OCI-LY7 (cell line): Measurements from ENCODE around the gene ADORA2A. TPM values are rescaled to one million over a fixed set of nuclear protein-coding genes. Genes with fewer than 3 reads are reported as not detected.

Experiments
- BruUV-seq: library from RNA; stranded (reverse); fragments of 400-500 nt; replicated peaks from 2 replicates; lab custom pipeline; 2021; lab: Mats Ljungman, UMichigan
- CTCF ChIA-PET: fragments of 300-600 bp; sonication (Branson Sonifier 250); formaldehyde crosslinking; loops from one replicate; lab custom pipeline; 2022; ENCODE audit warnings: antibody characterized with exemption; ENCODE audit not compliant: unreplicated experiment; lab: Charles Lee
- POLR2A ChIA-PET: fragments of 300-600 bp; sonication (Branson Sonifier 250); formaldehyde crosslinking; loops from one replicate; lab custom pipeline; 2022; ENCODE audit warnings: antibody characterized with exemption; lab: Charles Lee
- DNase-seq: peaks from one replicate; pipeline ENCODE4 v3.0.0-alpha.2; 2015; ENCODE audit warnings: low spot score
- H2AFZ ChIP-seq: fragments of 200-600 bp; sonication (generic), shearing (Covaris generic); 2 replicates; pipeline ENCODE4 v1.6.1; 2014; ENCODE audit warnings: mild to moderate bottlenecking, antibody characterized with exemption, low read length, moderate library complexity
- H3K27ac ChIP-seq: fragments of 200-600 bp; sonication (generic); 2 replicates; pipeline ENCODE4 v1.5.1; 2014; ENCODE audit warnings: mixed run types, low read depth, mild to moderate bottlenecking, moderate library complexity, low read length, inconsistent platforms; ENCODE audit not compliant: poor library complexity, severe bottlenecking
- H3K36me3 ChIP-seq: fragments of 200-600 bp; sonication (generic); 2 replicates; pipeline ENCODE4 v1.6.1; 2014; ENCODE audit warnings: mild to moderate bottlenecking, antibody characterized with exemption, low read length, moderate library complexity, mixed read lengths; ENCODE audit not compliant: insufficient read depth
- H3K4me1 ChIP-seq: fragments of 200-600 bp; sonication (generic); 2 replicates; pipeline ENCODE4 v1.5.1; 2014; ENCODE audit warnings: mild to moderate bottlenecking, low read length; ENCODE audit not compliant: insufficient read depth, poor library complexity, severe bottlenecking
- H3K4me2 ChIP-seq: fragments of 200-600 bp; sonication (generic); 2 replicates; pipeline ENCODE4 v1.6.1; 2014; ENCODE audit warnings: mild to moderate bottlenecking, low read length
- H3K4me3 ChIP-seq: fragments of 200-600 bp; sonication (generic); 2 replicates; pipeline ENCODE4 v1.5.1; 2014; ENCODE audit warnings: mild to moderate bottlenecking, low read depth, low read length; ENCODE audit not compliant: poor library complexity, severe bottlenecking
- H3K79me2 ChIP-seq: fragments of 200-600 bp; sonication (generic); 2 replicates; pipeline ENCODE4 v1.6.1; 2016; ENCODE audit warnings: low read depth, mild to moderate bottlenecking, low read length, moderate library complexity, mixed read lengths; ENCODE audit not compliant: insufficient read depth
- H3K9me2 ChIP-seq: fragments of 200-600 bp; sonication (generic); 2 replicates; pipeline ENCODE4 v1.6.1; 2016; ENCODE audit warnings: mild to moderate bottlenecking, low read length, mixed read lengths; ENCODE audit not compliant: insufficient read depth
- H3K9me3 ChIP-seq: fragments of 200-600 bp; sonication (generic); 2 replicates; pipeline ENCODE4 v1.6.1; 2014; ENCODE audit warnings: mild to moderate bottlenecking, mixed run types, low read length, mixed read lengths
- H4K20me1 ChIP-seq: fragments of 200-600 bp; sonication (generic); 2 replicates; pipeline ENCODE4 v1.6.1; 2014; ENCODE audit warnings: mild to moderate bottlenecking, antibody characterized with exemption, low read length, moderate library complexity, mixed read lengths; ENCODE audit not compliant: insufficient read depth
- EZH2phosphoT487 ChIP-seq: fragments of 200-600 bp; sonication (generic); IDR thresholded peaks from 2 replicates; pipeline ENCODE4 v1.6.1; 2018; ENCODE audit warnings: low read depth, borderline replicate concordance, mild to moderate bottlenecking, mixed run types, antibody characterized with exemption, low read length, moderate library complexity, mixed read lengths
- intact Hi-C: fragments of 100-400 bp; cut with micrococcal nuclease; formaldehyde crosslinking; loops from one replicate; pipeline ENCODE4 v1.10.0; 2022; ENCODE audit not compliant: unreplicated experiment
- total RNA-seq, 2 experiments: library from RNA; depleted of rRNA in 1 of 2; stranded (reverse); fragments of >200 nt in 1 of 2; shearing (Covaris generic) in 1 of 2; gene quantifications; 2 replicates each; pipeline ENCODE4 v1.2.3, GENCODE V29; 2014 to 2022
- TF ChIP-seq, protein P1 (sequence below): fragments of 200-600 bp; sonication (generic); conservative IDR thresholded peaks from 2 replicates; pipeline ENCODE4 v1.5.1; 2014; ENCODE audit warnings: mild to moderate bottlenecking, antibody characterized with exemption, low read length, moderate library complexity, mixed read lengths

ADORA2A gene
- total RNA-seq, 2 experiments from 2014 or later: 35.0 to 35.7 TPM

DNA sequence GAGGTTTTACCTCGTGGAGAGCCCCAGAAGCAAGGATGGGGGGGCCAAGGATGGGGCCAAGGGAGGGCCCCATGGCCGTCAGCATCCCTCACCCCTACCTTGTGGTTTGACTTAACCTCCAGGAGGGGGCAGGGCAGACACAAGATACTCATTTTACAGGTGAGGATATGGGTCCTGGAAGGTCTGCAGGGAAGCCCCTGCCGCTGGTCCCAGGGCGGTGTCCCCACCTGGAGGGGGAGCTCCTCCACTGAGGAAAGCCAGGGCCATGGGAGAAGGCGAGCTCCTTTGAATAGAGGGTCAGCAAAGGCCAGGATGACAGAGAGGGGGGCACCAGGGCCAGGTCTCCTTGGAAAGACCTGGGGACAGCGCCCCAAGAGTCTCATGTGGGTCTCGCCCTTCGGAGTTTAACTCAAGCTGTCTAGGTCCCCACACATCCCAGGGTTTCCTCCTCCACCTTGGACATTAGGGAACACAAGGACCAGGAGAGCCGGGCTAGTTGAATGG is 5.9 kb upstream of the ADORA2A start:
- CTCF ChIA-PET: interaction anchor here (0.6 to 0.7 kb wide), 2 partner anchors 81 to 97 kb away, joined by 3 read pairs; no protein-coding TSS in a partner anchor
- Histone ChIP-seq H3K4me2 (no peak overlapping the region), H2AFZ (no peak overlapping the region), H3K9me2 (no peaks in the 10 kb centered on the region), H3K4me1 (peaks cover 22% of the 10 kb centered on the region), H3K27ac (no peak overlapping the region), H3K36me3 (peaks cover under 1% of the 10 kb centered on the region; the same call in 1 of the 2 replicates), H3K79me2 (peaks cover 5% of the 10 kb centered on the region; the same call in 1 of the 2 replicates), H3K4me3 (no peak overlapping the region), H4K20me1 (no peaks in the 10 kb centered on the region), H3K9me3 (no peaks in the 10 kb centered on the region)
- intact Hi-C loops: loop anchor here (1.0 to 5.0 kb wide), 5 partner anchors 64 to 104 kb away; no protein-coding TSS in a partner anchor
- TF ChIP-seq, protein P1, sequence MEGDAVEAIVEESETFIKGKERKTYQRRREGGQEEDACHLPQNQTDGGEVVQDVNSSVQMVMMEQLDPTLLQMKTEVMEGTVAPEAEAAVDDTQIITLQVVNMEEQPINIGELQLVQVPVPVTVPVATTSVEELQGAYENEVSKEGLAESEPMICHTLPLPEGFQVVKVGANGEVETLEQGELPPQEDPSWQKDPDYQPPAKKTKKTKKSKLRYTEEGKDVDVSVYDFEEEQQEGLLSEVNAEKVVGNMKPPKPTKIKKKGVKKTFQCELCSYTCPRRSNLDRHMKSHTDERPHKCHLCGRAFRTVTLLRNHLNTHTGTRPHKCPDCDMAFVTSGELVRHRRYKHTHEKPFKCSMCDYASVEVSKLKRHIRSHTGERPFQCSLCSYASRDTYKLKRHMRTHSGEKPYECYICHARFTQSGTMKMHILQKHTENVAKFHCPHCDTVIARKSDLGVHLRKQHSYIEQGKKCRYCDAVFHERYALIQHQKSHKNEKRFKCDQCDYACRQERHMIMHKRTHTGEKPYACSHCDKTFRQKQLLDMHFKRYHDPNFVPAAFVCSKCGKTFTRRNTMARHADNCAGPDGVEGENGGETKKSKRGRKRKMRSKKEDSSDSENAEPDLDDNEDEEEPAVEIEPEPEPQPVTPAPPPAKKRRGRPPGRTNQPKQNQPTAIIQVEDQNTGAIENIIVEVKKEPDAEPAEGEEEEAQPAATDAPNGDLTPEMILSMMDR: peak; percentile 91
- TF ChIP-seq EZH2phosphoT487: no peak
- BruUV-seq: no TSS peak
- peak; percentile 79 for DNase-seq
- POLR2A ChIA-PET: interaction anchor here (0.7 to 0.9 kb wide), 2 partner anchors 62 to 65 kb away, joined by 3 read pairs; no protein-coding TSS in a partner anchor

DNA sequence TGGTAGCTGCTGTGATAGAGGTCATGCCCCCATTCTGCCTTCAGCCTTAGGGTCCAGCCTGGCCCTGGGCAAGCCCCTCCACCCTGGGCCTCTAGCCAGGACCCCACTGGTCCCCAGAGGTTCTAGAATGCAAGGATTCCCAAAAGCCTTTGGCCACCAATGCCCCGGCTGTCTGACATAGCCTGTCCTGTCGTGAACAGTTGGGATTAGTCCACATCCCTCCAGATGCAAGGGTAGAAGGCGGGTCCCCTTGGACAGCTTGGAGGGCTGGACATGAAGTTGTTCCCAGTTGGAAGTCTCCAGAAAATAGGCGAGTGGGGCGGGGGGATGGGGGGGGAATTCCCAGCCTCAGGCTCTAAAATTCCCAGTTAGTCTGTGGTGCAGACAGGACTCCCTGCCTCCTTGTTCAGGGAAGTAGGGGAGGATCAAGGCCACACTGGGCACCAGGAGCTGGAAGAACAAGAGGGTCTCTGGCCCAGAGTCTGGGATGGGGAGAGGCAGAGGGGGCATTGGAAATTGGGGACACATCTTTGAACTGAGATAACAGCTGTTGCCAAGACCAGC is 5.2 kb upstream of the ADORA2A start:
- Histone ChIP-seq H3K4me3 (no peak overlapping the region), H3K4me1 (peaks cover 29% of the 10 kb centered on the region), H3K9me2 (no peaks in the 10 kb centered on the region), H2AFZ (no peak overlapping the region), H3K9me3 (no peaks in the 10 kb centered on the region), H4K20me1 (no peaks in the 10 kb centered on the region), H3K79me2 (peaks cover 9% of the 10 kb centered on the region; the same call in 1 of the 2 replicates), H3K36me3 (no peaks in the 10 kb centered on the region), H3K27ac (no peak overlapping the region), H3K4me2 (no peak overlapping the region)
- no peak for DNase-seq
- intact Hi-C loops: loop anchor here (5.0 kb wide), 1 partner anchor 95 kb away; no protein-coding TSS in a partner anchor
- TF ChIP-seq, protein P1: no peak
- no peak for TF ChIP-seq EZH2phosphoT487
- no TSS peak for BruUV-seq
- POLR2A ChIA-PET: interaction anchor here (0.6 to 0.9 kb wide), 3 partner anchors 61 to 85 kb away, joined by 3 read pairs; no protein-coding TSS in a partner anchor
- CTCF ChIA-PET: interaction anchor here (0.6 to 0.7 kb wide), 2 partner anchors 80 to 96 kb away, joined by 3 read pairs; no protein-coding TSS in a partner anchor
